Brain microvascular endothelial cell (primary cell): Measurements from ENCODE around the gene ACSM3.

Source experiments
- DNase-seq: peaks from one replicate; pipeline ENCODE4 v3.0.0-alpha.2; 2020
- H3K27ac ChIP-seq: fragments of 250-450 bp; sonication (Bioruptor Pico); 2 replicates; pipeline ENCODE4 v1.5.1; 2020; ENCODE audit warnings: mild to moderate bottlenecking, moderate library complexity
- H3K27me3 ChIP-seq: fragments of 250-450 bp; sonication (Bioruptor Pico); replicated peaks from 2 replicates; pipeline ENCODE4 v1.5.1; 2020; ENCODE audit warnings: mild to moderate bottlenecking
- H3K36me3 ChIP-seq: fragments of 250-450 bp; sonication (Bioruptor Pico); replicated peaks from 2 replicates; pipeline ENCODE4 v1.5.1; 2020; ENCODE audit warnings: mild to moderate bottlenecking
- H3K4me3 ChIP-seq: 2 replicates; pipeline ENCODE4 v1.5.1; 2011; ENCODE audit warnings: low read depth, mild to moderate bottlenecking, control low read depth, low read length, moderate library complexity
- CTCF ChIP-seq: IDR thresholded peaks from 2 replicates; pipeline ENCODE4 v1.5.1; 2011; ENCODE audit warnings: low read depth, mild to moderate bottlenecking, moderate library complexity, low read length, control low read depth, inconsistent platforms; ENCODE audit errors: missing control alignments
- in situ Hi-C: cut with HindIII; loops from 2 replicates; pipeline ENCODE4 v1.10.0; 2017; ENCODE audit warnings: low sequenced_read_pairs, low pct_ligation_motif_present

ACSM3 gene

GRCh38 chr16:20741554-20742285, 22.1 kb upstream of the ACSM3 start, which contains the start of gene THUMPD1:
Gene THUMPD1 (minus strand): TSS chr16:20741818. CDS start chr16:20741739, 79 bp downstream.
- Histone ChIP-seq H3K4me3 (peak within 1 kb of the TSS; percentile 100), H3K36me3 (peaks cover 8% of the 10 kb centered on the region), H3K27ac (peak within 1 kb of the TSS; percentile 91), H3K27me3 (no peaks in the 10 kb centered on the region)
- TF ChIP-seq CTCF, result peak; percentile 41
- peak; percentile 98 for DNase-seq
- in situ Hi-C loops, result no loop called here

GRCh38 chr16:20743591-20743990, 20.2 kb upstream of the ACSM3 start:
- in situ Hi-C loops, result no loop called here

DNA sequence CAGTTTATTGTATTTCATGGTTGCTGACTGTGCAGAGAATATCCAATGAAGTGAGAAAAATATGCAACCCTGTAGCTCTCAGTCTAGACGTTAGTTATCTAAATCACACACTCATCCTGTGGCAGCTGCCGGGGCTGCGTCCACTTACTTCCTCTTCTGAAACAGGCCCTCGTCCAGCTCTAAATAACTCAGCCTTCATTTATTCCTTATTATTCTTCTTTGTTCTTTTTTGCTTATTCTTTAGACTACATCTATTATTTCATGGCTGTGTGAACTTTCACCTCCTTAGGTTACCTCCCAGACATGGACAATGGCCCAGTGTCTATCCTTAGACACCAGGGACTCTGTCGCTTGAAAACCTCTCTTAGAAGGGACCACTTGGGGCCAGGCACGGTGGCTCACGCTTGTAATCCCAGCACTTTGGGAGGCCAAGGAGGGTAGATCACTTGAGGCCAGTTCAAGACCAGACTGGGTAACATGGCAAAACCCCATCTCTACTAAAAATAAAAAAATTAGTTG, 18.8 kb upstream of the ACSM3 start:
- Histone ChIP-seq H3K27ac (no peak overlapping the region), H3K36me3 (no peaks in the 10 kb centered on the region), H3K27me3 (no peaks in the 10 kb centered on the region), H3K4me3 (no peak overlapping the region)
- DNase-seq, result no peak
- TF ChIP-seq CTCF, result no peak
- in situ Hi-C loops, result no loop called here

More at GRCh38 chr16:20743591-20743990, 20.2 kb upstream of the ACSM3 start:
- Histone ChIP-seq H3K36me3 (peaks cover 2% of the 10 kb centered on the region), H3K27me3 (no peaks in the 10 kb centered on the region), H3K4me3 (no peak overlapping the region), H3K27ac (no peak overlapping the region)
- no peak for TF ChIP-seq CTCF
- no peak for DNase-seq

DNA sequence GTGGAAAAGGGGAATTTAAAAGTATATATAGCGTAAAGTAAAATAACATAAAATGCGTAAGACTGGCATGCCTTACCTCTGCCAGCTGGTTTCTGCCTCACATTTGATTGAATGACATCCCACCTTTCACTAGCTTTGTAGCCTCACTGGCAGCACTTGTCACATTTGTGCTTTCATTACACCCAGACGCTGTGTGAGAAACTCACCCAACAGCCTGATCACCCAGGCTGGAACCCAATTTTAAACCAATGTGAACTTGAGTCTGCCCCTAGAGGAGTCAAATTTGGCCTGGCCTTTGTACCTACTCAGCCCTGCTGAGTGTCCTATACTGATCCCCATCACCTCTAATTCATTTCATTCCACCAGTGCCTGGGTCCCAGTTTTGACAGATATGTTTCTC, 17.4 kb upstream of the ACSM3 start:
- no peaks in the 10 kb centered on the region for H3K27me3 ChIP-seq
- no peak for DNase-seq
- no peaks in the 10 kb centered on the region for H3K36me3 ChIP-seq
- in situ Hi-C loops, result no loop called here
- no peak for TF ChIP-seq CTCF
- H3K4me3 ChIP-seq, result no peak overlapping the region
- no peak overlapping the region for H3K27ac ChIP-seq

DNA sequence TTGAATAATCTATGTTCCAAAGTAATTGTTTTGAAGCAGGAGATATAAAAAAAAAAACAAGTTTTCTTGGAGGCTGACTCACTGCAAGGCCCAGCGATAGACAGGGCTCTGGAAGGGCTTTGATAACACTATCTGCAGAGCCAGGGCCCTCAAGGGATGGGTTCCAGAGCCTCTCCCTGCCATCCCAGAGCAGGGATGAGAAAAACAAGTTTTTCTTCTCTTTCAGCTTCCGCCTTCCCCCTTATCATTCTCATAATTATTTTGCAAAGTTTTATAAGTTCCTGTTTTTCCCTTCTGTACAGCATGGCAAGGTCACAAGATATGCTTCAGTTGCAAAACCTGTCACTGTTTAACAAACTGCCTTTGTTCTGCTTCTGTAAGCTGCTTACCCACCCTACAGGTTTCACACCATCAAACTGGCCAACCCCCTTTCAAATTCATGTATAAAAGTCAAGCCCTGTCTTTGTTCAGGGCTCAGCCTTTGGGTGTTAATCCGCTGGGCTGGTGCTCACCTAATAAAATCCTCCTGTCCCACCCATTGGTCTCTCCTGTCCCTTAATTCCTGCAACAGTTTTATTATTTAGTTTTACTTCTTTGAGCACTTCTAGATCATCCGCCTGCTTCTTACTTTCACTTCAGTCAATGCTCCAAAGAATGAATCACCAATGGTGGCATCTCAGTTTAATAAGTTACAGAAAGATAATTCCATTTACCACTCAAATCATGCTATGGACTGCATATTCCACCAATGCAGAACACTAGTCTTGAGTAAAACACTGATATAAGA, 16.6 kb upstream of the ACSM3 start:
- no peak overlapping the region for H3K27ac ChIP-seq
- in situ Hi-C loops, result no loop called here

More for the DNA sequence above, 16.6 kb upstream of the ACSM3 start:
- Histone ChIP-seq H3K4me3 (no peak overlapping the region), H3K36me3 (no peaks in the 10 kb centered on the region), H3K27me3 (no peaks in the 10 kb centered on the region)
- DNase-seq, result no peak
- no peak for TF ChIP-seq CTCF
